Transverse colon (tissue), 4 donors: ENCODE results near the gene FXYD2.

Experiments used
- CTCF ChIP-seq, 5 experiments: fragments of 200-600 bp in 3 of 5; fragments of 450-650 bp in 2 of 5; sonication (generic) in 3 of 5; IDR thresholded peaks; 1 replicate in 2 of 5; 2 replicates in 3 of 5; pipeline ENCODE4 v1.5.1; 2016 to 2017; ENCODE audit warnings: antibody characterized with exemption in 5 of 5, inconsistent platforms in 3 of 5, mild to moderate bottlenecking in 2 of 5, moderate library complexity in 1 of 5
- EP300 ChIP-seq: sonication (generic); formaldehyde crosslinking; IDR thresholded peaks from one replicate; pipeline ENCODE4 v1.6.1; 2017; ENCODE audit warnings: antibody characterized with exemption, low read depth
- POLR2A ChIP-seq: fragments of 450-650 bp; IDR thresholded peaks from one replicate; pipeline ENCODE4 v1.6.1; 2016; ENCODE audit warnings: antibody characterized with exemption, mild to moderate bottlenecking, moderate library complexity
- POLR2AphosphoS5 ChIP-seq, 3 donors: sonication (generic); formaldehyde crosslinking; IDR thresholded peaks; one replicate each; pipeline ENCODE4 v1.6.1; 2016; ENCODE audit warnings: antibody characterized with exemption in 3 of 3

- TF ChIP-seq EP300: no peak
- TF ChIP-seq POLR2A: no peak
- TF ChIP-seq CTCF (IDR thresholded peaks at IDR 0.05): no peak
- TF ChIP-seq POLR2AphosphoS5 (IDR thresholded peaks at IDR 0.05): no peak
These were observed 4.0 kb downstream of the FXYD2 start for GRCh38 chr11:117820516-117820915.
